Muscle of leg (tissue), 11 donors: ENCODE results near the gene FPR2. TPM values are rescaled to one million over a fixed set of nuclear protein-coding genes. Genes with fewer than 3 reads are reported as not detected.
"Not testable (repeated sequence)": the region's sequence is repeated elsewhere in the genome, so short reads cannot be mapped to it uniquely, and the experiment has no call there.

Experiments used
- DNase-seq: peaks from one replicate; pipeline ENCODE4 v3.0.0; 2013
- H3K27ac ChIP-seq: one replicate; pipeline ENCODE4 v1.5.1; 2013; ENCODE audit warnings: mild to moderate bottlenecking, low read length, control low read depth
- H3K27me3 ChIP-seq: one replicate; pipeline ENCODE4 v1.6.1; 2013; ENCODE audit warnings: low read length; ENCODE audit not compliant: control insufficient read depth, insufficient read depth
- H3K36me3 ChIP-seq: one replicate; pipeline ENCODE4 v1.6.1; 2013; ENCODE audit warnings: low read length; ENCODE audit not compliant: control insufficient read depth, insufficient read depth
- H3K4me1 ChIP-seq: one replicate; pipeline ENCODE4 v1.6.1; 2013; ENCODE audit warnings: low read length; ENCODE audit not compliant: control insufficient read depth, insufficient read depth
- H3K4me3 ChIP-seq: one replicate; pipeline ENCODE4 v1.5.1; 2013; ENCODE audit warnings: low read length, control low read depth
- H3K9me3 ChIP-seq: replicated peaks from 2 replicates; pipeline ENCODE4 v1.6.1; 2013; ENCODE audit warnings: low read depth, low read length; ENCODE audit not compliant: control insufficient read depth
- WGBS: methylation state at CpG from one replicate; pipeline ENCODE4 v1.1.5; 2013; ENCODE audit warnings: missing lambda C conversion rate; ENCODE audit not compliant: insufficient coverage; 5-methylcytosine and 5-hydroxymethylcytosine counted together
- polyA plus RNA-seq, 8 donors: library from polyadenylated mRNA; unstranded; fragments of 120-200 nt; gene quantifications; one replicate each; pipeline versions ENCODE4 v1.2.1 to v1.2.3, GENCODE V29; 2013; ENCODE audit warnings: inconsistent platforms in 1 of 8, low replicate concordance in 1 of 8; ENCODE audit not compliant: insufficient read length in 8 of 8, insufficient read depth in 1 of 8
- total RNA-seq: library from RNA; stranded (reverse); fragments of 120-200 nt; gene quantifications from one replicate; pipeline ENCODE4 v1.2.4, GENCODE V29; 2013

FPR2 gene
- total and polyA plus RNA-seq, 9 donors, result 0.09 to 0.73 (median 0.33) TPM

DNA sequence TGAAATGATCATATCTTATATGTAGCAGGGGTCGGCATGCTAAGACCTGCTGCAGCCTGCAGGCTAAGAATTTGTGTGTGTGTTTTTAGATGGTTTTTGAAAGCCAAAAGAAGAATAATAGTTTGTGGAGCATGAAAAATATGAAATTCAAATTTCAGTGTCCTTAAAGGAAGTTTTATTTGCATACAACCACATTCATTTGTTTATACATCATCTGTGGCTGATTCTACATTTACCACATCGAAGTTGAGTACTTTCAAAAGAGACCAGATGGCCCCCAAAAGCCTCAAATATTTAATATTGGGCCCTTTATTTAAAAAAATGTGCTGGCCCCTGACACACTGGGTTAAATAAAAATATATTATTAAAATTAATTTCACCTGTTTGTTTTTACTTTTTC lies 38.5 kb upstream of the FPR2 start:
- DNase-seq, result no peak
- Histone ChIP-seq H3K4me3 (no peak overlapping the region), H3K9me3 (no peaks in the 10 kb centered on the region), H3K27me3 (peaks cover 74% of the 10 kb centered on the region), H3K27ac (no peak overlapping the region), H3K36me3 (no peaks in the 10 kb centered on the region), H3K4me1 (peaks cover 11% of the 10 kb centered on the region)
- WGBS, result no CpG with 5 or more reads among the region's 2 CpGs

- Histone ChIP-seq H3K27ac (no peak overlapping the region), H3K27me3 (peaks cover 61% of the 10 kb centered on the region), H3K4me3 (no peak overlapping the region), H3K4me1 (peaks cover 11% of the 10 kb centered on the region), H3K36me3 (no peaks in the 10 kb centered on the region), H3K9me3 (no peaks in the 10 kb centered on the region)
- peak; percentile 75 for DNase-seq
- 12% methylated on average over 14 of the region's 15 CpGs for WGBS
Measured at GRCh38 chr19:51724543-51724942, 36.4 kb upstream of the FPR2 start.

GRCh38 chr19:51726049-51726448 lies 34.9 kb upstream of the FPR2 start:
- WGBS, result 28% methylated on average over 7 of the region's 14 CpGs
- DNase-seq, result peak; percentile 63
- H3K36me3 ChIP-seq, result no peaks in the 10 kb centered on the region

GRCh38 chr19:51727349-51727880 lies 33.6 kb upstream of the FPR2 start:
- Histone ChIP-seq H3K27me3 (peaks cover 41% of the 10 kb centered on the region), H3K9me3 (no peaks in the 10 kb centered on the region), H3K4me1 (peaks cover 11% of the 10 kb centered on the region), H3K4me3 (no peak overlapping the region), H3K36me3 (no peaks in the 10 kb centered on the region), H3K27ac (no peak overlapping the region)
- WGBS, result 80% methylated on average over 7 of the region's 7 CpGs
- no peak for DNase-seq

More at GRCh38 chr19:51726049-51726448, 34.9 kb upstream of the FPR2 start:
- Histone ChIP-seq H3K4me1 (peaks cover 11% of the 10 kb centered on the region), H3K27me3 (peaks cover 52% of the 10 kb centered on the region), H3K27ac (no peak overlapping the region), H3K4me3 (no peak overlapping the region), H3K9me3 (no peaks in the 10 kb centered on the region)

- WGBS, result no CpG with 5 or more reads among the region's 2 CpGs
- H3K36me3 ChIP-seq, result no peaks in the 10 kb centered on the region
Measured at GRCh38 chr19:51729781-51730180, 31.2 kb upstream of the FPR2 start.

DNA sequence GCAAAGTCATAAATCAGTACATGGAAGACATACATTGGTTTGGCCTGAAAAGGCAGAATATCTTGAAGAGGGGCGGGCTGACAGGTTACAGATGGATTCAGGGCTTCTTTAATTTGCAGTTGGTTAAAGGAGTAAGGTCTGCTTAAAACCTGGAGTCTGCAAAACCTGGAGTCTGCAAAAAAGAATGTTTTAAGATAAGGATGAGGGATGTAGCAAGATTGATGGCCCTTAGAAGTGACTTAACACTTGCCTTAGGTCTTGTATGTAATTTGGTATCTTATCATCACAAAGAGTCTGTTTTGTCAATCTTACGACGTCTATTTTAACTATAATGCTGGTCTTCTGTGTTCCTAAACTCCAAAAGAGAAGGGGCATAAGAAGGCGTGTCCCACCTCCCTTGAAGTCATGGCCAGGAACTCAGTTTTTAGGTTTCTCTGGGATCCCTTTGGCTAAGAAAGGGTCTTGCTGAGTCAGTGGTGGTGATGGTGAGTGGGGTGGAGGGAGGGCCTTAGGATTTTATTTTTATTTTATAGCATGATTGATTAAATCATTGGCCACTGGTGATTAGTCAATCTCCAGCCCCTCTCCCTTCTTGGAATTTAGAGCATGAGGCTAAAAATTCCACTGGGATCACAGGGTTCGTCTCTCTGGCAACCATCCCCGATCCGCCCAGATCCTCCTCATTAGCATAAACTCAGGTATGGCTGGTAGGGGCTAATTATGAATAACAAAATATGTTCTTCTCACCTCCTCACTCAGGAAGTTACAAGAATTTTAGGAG lies 27.0 kb upstream of the FPR2 start:
- Histone ChIP-seq H3K36me3 (no peaks in the 10 kb centered on the region), H3K9me3 (no peaks in the 10 kb centered on the region), H3K27me3 (peaks cover 11% of the 10 kb centered on the region), H3K4me1 (no peaks in the 10 kb centered on the region), H3K27ac (no peak overlapping the region), H3K4me3 (no peak overlapping the region)
- 70% methylated on average over 2 of the region's 7 CpGs for WGBS
- DNase-seq, result no peak

More at GRCh38 chr19:51729781-51730180, 31.2 kb upstream of the FPR2 start:
- Histone ChIP-seq H3K27ac (no peak overlapping the region), H3K4me3 (no peak overlapping the region), H3K27me3 (peaks cover 22% of the 10 kb centered on the region), H3K9me3 (no peaks in the 10 kb centered on the region), H3K4me1 (peaks cover 6% of the 10 kb centered on the region)
- DNase-seq, result no peak

GRCh38 chr19:51735759-51736449 lies 25.1 kb upstream of the FPR2 start:
- 61% methylated on average over 6 of the region's 10 CpGs for whole genome bisulfite sequencing

DNA sequence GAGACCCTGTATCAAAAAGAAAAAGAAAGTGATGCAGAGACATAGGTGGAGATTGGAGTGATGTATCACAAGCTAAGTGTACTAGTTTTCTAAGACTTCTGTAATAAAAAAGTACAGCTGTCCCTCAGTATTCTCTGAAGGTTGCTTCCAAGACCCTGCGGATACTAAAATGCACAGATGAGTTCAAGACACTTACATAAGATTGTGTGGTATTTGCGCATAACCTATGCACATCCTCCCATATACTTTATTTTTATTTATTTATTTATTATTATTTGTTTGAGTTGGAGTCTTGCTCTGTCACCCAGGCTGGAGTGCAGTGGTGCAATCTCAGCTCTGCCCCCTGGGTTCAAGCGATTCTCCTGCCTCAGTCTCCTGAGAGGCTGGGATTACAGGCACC lies 23.6 kb upstream of the FPR2 start:
- Histone ChIP-seq H3K4me1 (no peaks in the 10 kb centered on the region), H3K27me3 (peaks cover 10% of the 10 kb centered on the region), H3K27ac (no peak overlapping the region), H3K4me3 (no peak overlapping the region), H3K9me3 (no peaks in the 10 kb centered on the region), H3K36me3 (no peaks in the 10 kb centered on the region)
- no peak for DNase-seq
- WGBS, result no CpG with 5 or more reads among the region's 3 CpGs

More at GRCh38 chr19:51735759-51736449, 25.1 kb upstream of the FPR2 start:
- Histone ChIP-seq H3K9me3 (no peaks in the 10 kb centered on the region), H3K27ac (no peak overlapping the region), H3K36me3 (no peaks in the 10 kb centered on the region), H3K4me1 (no peaks in the 10 kb centered on the region), H3K27me3 (peaks cover 10% of the 10 kb centered on the region), H3K4me3 (no peak overlapping the region)
- peak; percentile 69 for DNase-seq

DNA sequence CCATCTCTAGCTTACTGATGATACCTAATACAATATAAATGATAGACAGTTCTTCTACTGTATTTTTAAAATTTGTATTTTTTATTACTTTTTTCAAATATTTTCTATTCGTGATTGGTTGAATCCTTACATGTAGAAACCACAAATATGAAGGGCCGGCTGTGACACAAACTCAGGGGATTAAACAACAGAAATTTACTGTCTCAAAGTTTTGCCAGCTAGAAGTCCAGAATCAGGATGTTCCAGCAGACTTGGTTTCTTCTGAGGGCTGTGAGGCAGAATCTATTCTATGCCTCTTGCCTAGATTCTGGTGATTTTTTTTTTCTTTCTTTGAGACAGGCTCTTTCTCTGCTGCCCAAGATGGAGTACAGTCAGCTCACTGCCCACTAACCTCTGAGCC lies 23.1 kb upstream of the FPR2 start:
- no peaks in the 10 kb centered on the region for H3K9me3 ChIP-seq
- H3K27me3 ChIP-seq, result peaks cover 10% of the 10 kb centered on the region
- no peak overlapping the region for H3K4me3 ChIP-seq
- no peak for DNase-seq
- no peaks in the 10 kb centered on the region for H3K4me1 ChIP-seq
- no peaks in the 10 kb centered on the region for H3K36me3 ChIP-seq
- WGBS, result no CpG with 5 or more reads among the region's 2 CpGs
- no peak overlapping the region for H3K27ac ChIP-seq

DNA sequence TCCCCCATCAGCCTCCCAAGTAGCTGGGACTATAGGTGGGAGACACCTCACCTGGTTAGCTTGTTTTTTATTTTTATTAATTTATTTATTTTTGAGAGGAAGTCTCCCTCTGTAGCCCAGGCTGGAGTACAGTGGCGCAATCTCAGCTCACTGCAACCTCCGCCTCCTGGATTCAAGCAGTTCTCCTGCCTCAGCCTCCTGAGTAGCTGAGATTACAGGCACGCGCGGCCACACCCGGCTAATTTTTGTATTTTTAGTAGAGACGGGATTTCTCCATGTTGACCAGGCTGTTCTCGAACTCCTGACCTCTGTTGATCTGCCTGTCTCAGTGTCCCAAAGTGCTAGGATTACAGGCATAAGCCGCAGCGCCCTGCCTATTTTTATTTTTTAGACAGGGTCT lies 22.5 kb upstream of the FPR2 start:
- not testable (repeated sequence) for H3K36me3 ChIP-seq, H3K9me3 ChIP-seq, H3K4me1 ChIP-seq, H3K27me3 ChIP-seq, H3K27ac ChIP-seq, DNase-seq, H3K4me3 ChIP-seq
- 78% methylated on average over 6 of the region's 10 CpGs for WGBS
